Measurements from ENCODE around the gene RAD51B. TPM values are rescaled to one million over a fixed set of nuclear protein-coding genes. Genes with fewer than 3 reads are reported as not detected.
A peak's percentile ranks its signal among the peaks of the same experiment; 100 is the strongest.

Gene RAD51B
- total and polyA plus RNA-seq, 2 experiments from 2014 or later = 10.1 to 18.0 TPM

DNA sequence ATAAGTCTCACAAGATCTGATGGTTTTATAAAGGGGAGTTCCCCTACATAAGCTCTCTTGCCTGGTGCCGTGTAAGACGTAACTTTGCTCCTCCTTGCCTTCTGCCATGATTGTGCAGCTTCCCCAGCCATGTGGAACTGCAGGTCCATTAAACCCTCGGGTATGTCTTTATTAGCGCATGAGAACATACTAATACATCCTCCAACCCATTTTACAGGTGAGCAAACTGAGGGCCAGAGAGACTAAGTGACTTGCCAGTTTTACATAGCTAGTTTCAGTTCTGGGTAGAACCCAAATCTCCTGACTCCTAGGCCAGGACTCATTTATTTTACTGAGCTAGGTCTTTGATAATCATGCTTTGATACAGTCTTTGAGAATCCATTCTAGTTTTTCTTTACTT is 406.9 kb downstream of the RAD51B start:
- WGBS (ENCODE audit: low lambda C conversion rate, missing lambda C conversion rate) = 91% methylated on average over 4 of the region's 4 CpGs
- TF ChIP-seq EZH2 (IDR thresholded peaks at IDR 0.05; ENCODE audit: borderline replicate concordance) (no peak), EZH2phosphoT487 (IDR thresholded peaks at IDR 0.05; ENCODE audit: low read depth, severe bottlenecking, unreplicated experiment) (no peak)
- TF ChIP-seq, protein P1, sequence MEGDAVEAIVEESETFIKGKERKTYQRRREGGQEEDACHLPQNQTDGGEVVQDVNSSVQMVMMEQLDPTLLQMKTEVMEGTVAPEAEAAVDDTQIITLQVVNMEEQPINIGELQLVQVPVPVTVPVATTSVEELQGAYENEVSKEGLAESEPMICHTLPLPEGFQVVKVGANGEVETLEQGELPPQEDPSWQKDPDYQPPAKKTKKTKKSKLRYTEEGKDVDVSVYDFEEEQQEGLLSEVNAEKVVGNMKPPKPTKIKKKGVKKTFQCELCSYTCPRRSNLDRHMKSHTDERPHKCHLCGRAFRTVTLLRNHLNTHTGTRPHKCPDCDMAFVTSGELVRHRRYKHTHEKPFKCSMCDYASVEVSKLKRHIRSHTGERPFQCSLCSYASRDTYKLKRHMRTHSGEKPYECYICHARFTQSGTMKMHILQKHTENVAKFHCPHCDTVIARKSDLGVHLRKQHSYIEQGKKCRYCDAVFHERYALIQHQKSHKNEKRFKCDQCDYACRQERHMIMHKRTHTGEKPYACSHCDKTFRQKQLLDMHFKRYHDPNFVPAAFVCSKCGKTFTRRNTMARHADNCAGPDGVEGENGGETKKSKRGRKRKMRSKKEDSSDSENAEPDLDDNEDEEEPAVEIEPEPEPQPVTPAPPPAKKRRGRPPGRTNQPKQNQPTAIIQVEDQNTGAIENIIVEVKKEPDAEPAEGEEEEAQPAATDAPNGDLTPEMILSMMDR (IDR thresholded peaks at IDR 0.05; ENCODE audit: poor library complexity) = no peak
- no peak overlapping the region for H3K4me3 ChIP-seq

DNA sequence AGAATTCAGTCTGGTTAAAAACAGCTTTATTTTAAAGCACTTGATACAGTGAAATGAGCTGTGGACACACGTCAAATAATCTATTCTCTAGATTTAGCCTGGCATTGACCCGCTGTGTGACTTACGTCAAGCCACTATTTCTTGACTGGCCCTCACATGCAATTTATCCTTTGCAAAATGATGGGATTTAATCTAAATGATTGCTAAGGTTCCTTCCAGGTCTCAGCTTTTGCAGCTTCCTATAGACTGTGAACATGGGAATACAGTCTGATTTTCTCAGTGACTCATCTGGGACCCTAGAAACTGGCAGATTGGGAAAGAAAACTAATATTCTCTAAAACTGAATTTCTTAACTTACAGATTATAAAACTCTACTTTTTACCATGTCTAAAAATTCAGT is 409.1 kb downstream of the RAD51B start:
- 97% methylated on average over 3 of the region's 3 CpGs for WGBS (ENCODE audit: low lambda C conversion rate, missing lambda C conversion rate)
- no peaks in the 10 kb centered on the region for H3K79me2 ChIP-seq
- no peaks in the 10 kb centered on the region for H3K36me3 ChIP-seq (replicated peaks; ENCODE audit: insufficient read depth, low read depth)
- DNase-seq (ENCODE audit: low spot score) = no peak
- H3K27ac ChIP-seq = no peak overlapping the region
- H3K9me3 ChIP-seq (ENCODE audit: low read depth) = no peaks in the 10 kb centered on the region
- H3K9me2 ChIP-seq (replicated peaks; ENCODE audit: insufficient read depth) = no peaks in the 10 kb centered on the region
- H2AFZ ChIP-seq = no peak overlapping the region
- no peak overlapping the region for H3K4me2 ChIP-seq
- TF ChIP-seq EZH2 (IDR thresholded peaks at IDR 0.05; ENCODE audit: borderline replicate concordance) (no peak), EZH2phosphoT487 (IDR thresholded peaks at IDR 0.05; ENCODE audit: low read depth, severe bottlenecking, unreplicated experiment) (no peak)
- TF ChIP-seq, protein P1 (IDR thresholded peaks at IDR 0.05; ENCODE audit: poor library complexity) = no peak
- H3K27me3 ChIP-seq = no peaks in the 10 kb centered on the region
- peaks cover 24% of the 10 kb centered on the region for H3K4me1 ChIP-seq (ENCODE audit: insufficient read depth)
- no peaks in the 10 kb centered on the region for H4K20me1 ChIP-seq (ENCODE audit: insufficient read depth, poor library complexity, severe bottlenecking)
- no peak overlapping the region for H3K4me3 ChIP-seq

More for the DNA sequence above, 406.9 kb downstream of the RAD51B start:
- H3K4me2 ChIP-seq = no peak overlapping the region
- H3K36me3 ChIP-seq (replicated peaks; ENCODE audit: insufficient read depth, low read depth) = no peaks in the 10 kb centered on the region
- peaks cover 9% of the 10 kb centered on the region for H3K4me1 ChIP-seq (ENCODE audit: insufficient read depth)
- no peaks in the 10 kb centered on the region for H3K79me2 ChIP-seq
- no peaks in the 10 kb centered on the region for H4K20me1 ChIP-seq (ENCODE audit: insufficient read depth, poor library complexity, severe bottlenecking)
- H3K9me3 ChIP-seq (ENCODE audit: low read depth) = no peaks in the 10 kb centered on the region
- H3K27ac ChIP-seq = no peak overlapping the region
- no peaks in the 10 kb centered on the region for H3K9me2 ChIP-seq (replicated peaks; ENCODE audit: insufficient read depth)
- no peak overlapping the region for H2AFZ ChIP-seq
- no peak for DNase-seq (ENCODE audit: low spot score)
- H3K27me3 ChIP-seq = no peaks in the 10 kb centered on the region

DNA sequence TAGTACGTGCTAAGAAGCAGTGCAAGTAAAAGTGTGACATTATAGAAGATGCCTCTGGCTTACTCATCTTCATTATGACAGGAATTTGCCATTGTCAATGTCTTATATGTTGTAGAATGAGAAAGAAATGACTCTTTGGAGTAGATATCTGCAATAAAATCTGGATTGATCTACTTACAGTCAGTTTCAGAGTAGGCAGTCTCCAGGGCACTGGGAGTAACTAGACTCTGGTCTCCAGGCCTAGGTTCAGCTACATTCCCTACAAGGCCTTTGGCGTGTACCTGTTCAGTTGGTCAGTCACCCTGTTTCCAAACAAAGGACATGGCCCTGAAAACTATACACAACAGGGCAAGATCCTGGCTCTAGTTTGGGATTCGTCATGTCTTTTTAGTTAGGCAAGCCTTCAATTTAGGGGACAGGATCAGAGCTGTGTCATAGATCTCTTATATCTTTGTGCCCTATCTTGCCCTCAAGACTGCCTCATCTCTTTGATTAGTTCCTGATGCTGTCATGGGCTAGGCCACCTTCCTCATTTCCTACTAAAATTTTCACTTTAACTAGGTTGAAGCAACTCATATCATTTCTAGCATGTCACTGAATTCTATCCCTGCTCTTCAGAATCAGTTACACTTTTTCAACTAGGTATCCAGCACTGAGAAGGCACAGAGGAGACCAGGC is 410.0 kb downstream of the RAD51B start:
- 97% methylated on average over 3 of the region's 3 CpGs for WGBS (ENCODE audit: low lambda C conversion rate, missing lambda C conversion rate)
- peaks cover 24% of the 10 kb centered on the region for H3K4me1 ChIP-seq (ENCODE audit: insufficient read depth)
- no peaks in the 10 kb centered on the region for H3K9me3 ChIP-seq (ENCODE audit: low read depth)
- H3K9me2 ChIP-seq (replicated peaks; ENCODE audit: insufficient read depth) = no peaks in the 10 kb centered on the region
- no peaks in the 10 kb centered on the region for H3K36me3 ChIP-seq (replicated peaks; ENCODE audit: insufficient read depth, low read depth)
- no peaks in the 10 kb centered on the region for H3K27me3 ChIP-seq
- no peak overlapping the region for H3K4me2 ChIP-seq
- H3K27ac ChIP-seq = no peak overlapping the region
- TF ChIP-seq EZH2phosphoT487 (IDR thresholded peaks at IDR 0.05; ENCODE audit: low read depth, severe bottlenecking, unreplicated experiment) (no peak), EZH2 (IDR thresholded peaks at IDR 0.05; ENCODE audit: borderline replicate concordance) (no peak)
- no peak overlapping the region for H2AFZ ChIP-seq
- no peaks in the 10 kb centered on the region for H4K20me1 ChIP-seq (ENCODE audit: insufficient read depth, poor library complexity, severe bottlenecking)
- no peak for DNase-seq (ENCODE audit: low spot score)
- H3K4me3 ChIP-seq = no peak overlapping the region
- H3K79me2 ChIP-seq = no peaks in the 10 kb centered on the region

DNA sequence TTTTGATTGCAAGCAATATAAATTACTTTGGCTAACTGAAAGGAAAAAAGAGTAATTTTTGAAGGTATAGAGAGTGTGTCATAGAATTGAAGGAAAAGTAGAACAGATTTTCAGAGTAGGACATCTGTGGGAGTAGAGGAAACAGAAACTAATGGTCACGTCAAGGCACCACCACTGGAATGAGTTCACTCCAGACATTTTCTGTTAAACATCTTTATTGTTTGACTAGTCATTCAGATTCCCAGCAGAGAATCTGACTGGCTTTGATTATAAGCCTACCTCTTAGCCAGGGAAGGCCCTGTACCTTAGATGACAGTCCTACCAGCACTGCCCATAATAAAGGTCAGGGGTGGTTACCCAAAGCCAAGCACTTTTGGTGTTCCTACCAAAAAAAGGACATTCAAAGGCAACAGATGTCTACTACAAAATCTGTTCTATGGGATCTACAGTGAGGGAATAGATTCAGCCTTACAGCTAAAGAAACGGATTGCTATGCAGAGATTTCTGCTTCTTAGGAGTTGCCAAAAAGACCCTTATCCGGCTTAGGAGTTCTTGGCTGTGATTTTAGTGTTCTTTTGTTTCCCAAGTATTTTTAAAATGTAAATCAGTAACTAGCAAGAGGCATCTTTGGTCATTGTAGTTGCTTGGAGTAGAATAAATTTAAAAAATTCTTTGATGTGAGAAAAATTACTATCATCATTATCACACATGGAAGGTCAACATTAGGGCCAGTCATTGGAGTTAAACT is 410.8 kb downstream of the RAD51B start:
- 89% methylated on average over 3 of the region's 3 CpGs for WGBS (ENCODE audit: low lambda C conversion rate, missing lambda C conversion rate)
- TF ChIP-seq, protein P1 (IDR thresholded peaks at IDR 0.05; ENCODE audit: poor library complexity) = no peak
- no peak overlapping the region for H3K4me2 ChIP-seq
- no peak overlapping the region for H3K4me3 ChIP-seq
- no peak for DNase-seq (ENCODE audit: low spot score)
- no peaks in the 10 kb centered on the region for H3K9me2 ChIP-seq (replicated peaks; ENCODE audit: insufficient read depth)
- H2AFZ ChIP-seq = no peak overlapping the region
- H3K4me1 ChIP-seq (ENCODE audit: insufficient read depth) = peaks cover 24% of the 10 kb centered on the region
- no peaks in the 10 kb centered on the region for H3K36me3 ChIP-seq (replicated peaks; ENCODE audit: insufficient read depth, low read depth)
- H3K79me2 ChIP-seq = no peaks in the 10 kb centered on the region
- H3K9me3 ChIP-seq (ENCODE audit: low read depth) = no peaks in the 10 kb centered on the region
- no peaks in the 10 kb centered on the region for H3K27me3 ChIP-seq
- no peaks in the 10 kb centered on the region for H4K20me1 ChIP-seq (ENCODE audit: insufficient read depth, poor library complexity, severe bottlenecking)
- peak overlapping the region; percentile 37 for H3K27ac ChIP-seq

Data from hepatocyte (in vitro differentiated cells).